Activated naive CD4-positive, alpha-beta T cell treated with anti-CD3 and anti-CD28 coated beads, Interleukin-2, amount 50 U/mL, for 72 hours (primary cell): Measurements from ENCODE around the gene NKX6-2. TPM values are rescaled to one million over a fixed set of nuclear protein-coding genes. Genes with fewer than 3 reads are reported as not detected.
A peak's percentile ranks its signal among the peaks of the same experiment; 100 is the strongest.

Experiments
- ATAC-seq, 2 donors: fragments of 150-1000 bp; cut with Tn5 transposase; 2 replicates each; pipeline ENCODE4 v1.10.0; 2021; ENCODE audit warnings: mild to moderate bottlenecking in 2 of 2, moderate library complexity in 2 of 2
- DNase-seq, 2 donors: peaks; one replicate each; pipeline ENCODE4 v3.0.0; 2021 to 2022; ENCODE audit warnings: low spot score in 2 of 2
- H3K27ac Mint-ChIP-seq, 2 donors: one replicate each; pipeline ENCODE4 v1.8.0; 2022; ENCODE audit warnings: mild to moderate bottlenecking in 2 of 2, mixed read lengths in 2 of 2
- H3K36me3 Mint-ChIP-seq, 2 donors: one replicate each; pipeline ENCODE4 v1.8.0; 2022; ENCODE audit warnings: mixed read lengths in 2 of 2
- H3K9me3 Mint-ChIP-seq, 2 donors: one replicate each; pipeline ENCODE4 v1.8.0; 2022; ENCODE audit warnings: mixed read lengths in 2 of 2
- total RNA-seq, 2 donors: library from RNA; stranded (reverse); gene quantifications; one replicate each; pipeline ENCODE4 v1.2.3, GENCODE V29; 2022

Gene NKX6-2
- total RNA-seq, 2 donors from 2014 or later = not detected

DNA sequence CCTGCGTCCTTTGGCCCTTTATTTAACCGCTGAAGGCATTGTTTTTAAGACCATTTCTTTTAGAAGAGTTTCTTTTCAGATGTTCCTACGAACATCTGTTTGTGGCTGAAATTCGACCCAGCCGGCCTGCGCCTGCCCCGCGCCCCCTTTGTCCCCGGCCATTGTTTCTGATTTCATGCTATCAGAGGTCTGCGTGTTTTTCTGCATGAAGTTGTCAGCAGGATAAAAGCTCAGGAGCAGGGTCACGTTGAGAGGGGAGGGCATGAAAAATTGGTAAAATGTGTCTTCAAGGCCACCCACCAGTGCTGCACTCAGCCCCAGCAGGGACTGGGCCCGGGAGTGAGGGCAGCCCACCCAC, 43.1 kb downstream of the NKX6-2 start:
- Mint-ChIP-seq H3K9me3 (no peaks in the 10 kb centered on the region), H3K36me3 (no peaks in the 10 kb centered on the region), H3K27ac (no peak overlapping the region)
- ATAC-seq = no peak
- no peak for DNase-seq

DNA sequence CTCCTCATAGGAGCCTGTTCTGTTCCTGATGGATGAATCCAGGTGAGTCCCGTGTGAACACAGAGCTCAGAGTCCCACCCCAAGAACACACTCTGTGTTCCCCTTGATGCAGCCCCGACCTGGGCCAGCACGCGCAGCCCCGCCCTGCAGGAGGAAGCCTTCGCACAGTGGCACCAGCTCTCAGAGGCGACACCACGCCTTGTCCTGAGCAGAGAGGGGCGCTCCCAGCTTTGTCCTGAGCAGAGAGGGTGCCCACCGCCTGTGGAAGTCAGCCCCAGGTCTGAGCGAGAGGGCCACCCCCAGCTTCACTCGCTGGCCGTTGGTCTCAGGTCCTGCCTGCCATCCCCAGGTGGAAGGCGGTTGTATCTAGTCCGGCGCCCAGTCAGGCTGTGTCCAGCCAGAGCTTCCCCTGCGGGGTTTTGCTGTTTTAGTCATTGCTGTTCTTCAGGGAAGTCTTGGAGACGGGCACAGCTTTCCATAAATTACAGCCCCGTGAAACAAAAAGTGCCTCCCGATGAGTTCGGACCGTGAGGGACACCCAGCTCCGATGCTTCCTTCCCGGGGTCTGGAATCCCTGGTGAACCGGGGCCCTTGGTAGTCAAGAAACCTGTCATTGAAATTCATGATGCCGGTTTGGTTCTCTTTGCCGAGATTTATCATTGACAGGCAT, 43.6 kb downstream of the NKX6-2 start:
- Mint-ChIP-seq H3K9me3 (no peaks in the 10 kb centered on the region), H3K36me3 (no peaks in the 10 kb centered on the region), H3K27ac (no peak overlapping the region)
- DNase-seq (no peak), ATAC-seq (no peak)

DNA sequence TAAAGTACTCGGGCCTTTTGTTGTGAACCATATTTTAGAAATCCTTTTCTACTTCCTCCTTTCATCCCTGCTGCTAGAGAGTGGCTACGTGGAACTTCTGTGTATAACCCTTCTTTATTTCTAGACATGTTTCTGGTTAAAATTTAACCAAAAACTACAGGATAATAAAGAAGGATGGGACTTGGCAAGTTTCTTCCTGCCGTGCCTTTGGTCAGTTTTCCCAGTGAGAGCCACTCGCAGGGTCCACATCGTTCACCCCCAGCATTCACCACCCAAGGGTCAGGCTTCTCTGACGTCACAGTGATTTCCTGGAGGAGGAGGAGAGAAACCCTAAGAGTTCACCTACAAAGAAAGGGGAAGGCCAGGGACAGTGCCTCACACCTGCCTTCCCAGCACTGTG, 45.4 kb downstream of the NKX6-2 start:
- Mint-ChIP-seq H3K9me3 (no peaks in the 10 kb centered on the region), H3K27ac (no peak overlapping the region), H3K36me3 (no peaks in the 10 kb centered on the region)
- no peak for ATAC-seq
- DNase-seq = no peak

DNA sequence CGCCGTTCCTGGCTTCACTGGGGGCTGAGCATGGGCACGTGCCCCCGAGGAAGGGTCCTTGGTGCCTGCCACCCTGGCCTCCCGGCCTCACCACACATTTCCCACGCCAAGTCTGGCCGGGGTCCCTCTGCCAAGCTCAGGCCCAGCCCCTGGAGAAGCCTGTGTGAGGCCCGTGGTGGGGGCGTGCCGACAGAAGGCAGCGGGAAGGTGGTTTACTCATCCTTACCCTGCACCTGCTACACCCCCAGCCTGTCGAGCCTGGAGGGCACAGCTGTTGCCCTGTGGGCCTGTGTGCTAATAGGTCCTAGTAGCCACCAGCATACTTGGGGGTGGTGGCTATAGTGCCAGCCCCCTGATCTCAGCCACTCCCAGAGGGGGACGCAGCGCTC, 46.7 kb downstream of the NKX6-2 start:
- Mint-ChIP-seq H3K36me3 (no peaks in the 10 kb centered on the region), H3K9me3 (no peaks in the 10 kb centered on the region), H3K27ac (no peak overlapping the region)
- DNase-seq = no peak
- ATAC-seq = no peak

DNA sequence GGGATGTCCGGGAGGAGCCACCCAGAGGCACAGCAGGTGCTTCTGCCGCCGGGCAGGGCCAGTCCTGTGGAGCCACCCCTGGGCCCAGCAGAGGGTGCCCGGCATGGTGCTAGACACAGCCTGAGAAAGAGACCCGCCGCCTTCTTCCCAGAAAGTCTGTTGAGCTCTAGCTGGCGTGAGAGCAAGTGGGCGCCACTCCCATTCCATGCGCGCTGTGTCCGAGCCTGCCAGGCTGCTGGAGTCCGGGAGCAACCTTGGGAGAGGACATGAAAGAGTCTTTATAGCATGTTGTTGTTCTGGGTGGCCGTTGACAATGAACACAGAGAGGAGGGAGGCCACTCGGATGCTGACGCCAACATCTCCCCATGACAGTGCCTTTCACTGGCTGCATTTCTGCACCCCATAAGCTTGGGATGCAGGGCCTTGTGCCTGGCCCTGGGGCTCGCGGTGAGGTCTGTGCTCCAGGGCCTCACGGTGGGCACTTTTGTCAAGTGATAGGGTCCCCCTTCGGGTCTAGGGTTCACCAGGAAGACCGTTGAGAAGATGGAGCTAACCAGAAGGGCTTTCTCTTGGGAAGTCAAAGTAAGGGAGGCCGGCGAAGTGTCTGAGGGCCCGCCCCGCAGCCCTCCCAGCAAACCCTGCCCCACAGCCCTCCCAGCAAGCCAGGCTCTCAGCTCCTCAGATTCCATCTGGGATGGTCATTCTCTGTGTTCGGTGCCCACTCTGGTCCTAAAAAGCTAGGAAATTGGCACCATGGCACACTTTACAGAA, 47.3 kb downstream of the NKX6-2 start:
- H3K9me3 Mint-ChIP-seq = no peaks in the 10 kb centered on the region

DNA sequence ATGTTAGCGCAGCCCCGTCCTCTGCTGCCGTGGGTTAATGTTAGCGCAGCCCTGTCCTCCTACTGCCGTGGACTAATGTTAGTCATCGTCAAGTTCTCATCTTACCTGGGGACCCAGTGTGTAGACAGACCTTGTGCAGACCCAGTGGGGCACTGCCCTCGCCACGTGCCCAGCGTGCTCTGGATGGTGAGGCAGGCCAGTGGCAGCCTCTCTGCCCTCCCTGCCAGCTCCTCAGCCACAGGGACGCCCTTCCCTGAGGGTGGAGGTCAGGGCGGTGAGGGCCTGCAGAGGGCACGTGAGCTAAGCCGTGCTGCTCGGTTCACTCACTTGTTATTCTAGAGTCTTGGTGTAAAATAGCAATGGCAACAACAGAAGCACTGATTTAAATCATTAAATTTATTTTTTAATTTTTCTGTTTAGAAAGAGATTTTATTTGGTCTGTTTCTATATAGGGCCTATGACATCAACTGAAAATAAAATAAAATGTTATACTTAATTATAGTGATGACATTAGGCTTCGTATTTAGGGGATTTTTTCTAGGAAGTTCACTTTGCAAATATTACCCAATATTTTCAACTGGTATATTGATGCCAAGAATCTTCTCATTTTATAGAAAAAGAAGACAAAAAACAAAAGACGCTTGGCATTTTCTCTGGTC, 48.4 kb downstream of the NKX6-2 start:
- no peaks in the 10 kb centered on the region for H3K36me3 Mint-ChIP-seq
- H3K9me3 Mint-ChIP-seq = no peaks in the 10 kb centered on the region
- ATAC-seq = peak in 1 of 2 donors; percentile 16
- H3K27ac Mint-ChIP-seq = no peak overlapping the region
- DNase-seq = no peak

More for the DNA sequence above, 47.3 kb downstream of the NKX6-2 start:
- H3K27ac Mint-ChIP-seq = peak overlapping the region in 1 of 2 donors; percentile 36
- no peaks in the 10 kb centered on the region for H3K36me3 Mint-ChIP-seq
- ATAC-seq (no peak), DNase-seq (no peak)

DNA sequence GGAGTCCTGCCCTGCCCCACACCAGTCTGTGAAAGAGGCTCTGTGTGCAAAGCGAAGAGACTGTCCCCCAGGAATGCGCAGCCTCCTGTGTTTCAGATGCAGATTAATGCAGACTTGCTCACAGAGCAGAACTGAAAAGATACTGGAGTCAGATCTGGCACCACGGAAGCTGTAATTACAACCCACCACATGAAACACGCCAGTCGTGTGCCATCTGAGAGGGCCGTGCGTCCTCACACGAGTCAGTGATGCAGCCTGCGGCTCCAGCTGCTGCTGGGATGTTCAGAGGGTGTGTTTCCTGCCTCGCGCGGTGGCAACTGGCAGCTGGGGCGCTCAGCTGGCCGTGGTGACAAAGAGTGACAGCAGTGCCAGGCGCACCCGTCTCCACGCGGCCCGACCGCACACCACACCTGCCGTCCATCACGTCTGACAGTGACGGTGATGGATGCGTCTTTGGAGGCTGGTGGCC, 50.0 kb downstream of the NKX6-2 start:
- Mint-ChIP-seq H3K36me3 (no peaks in the 10 kb centered on the region), H3K27ac (no peak overlapping the region), H3K9me3 (no peaks in the 10 kb centered on the region)
- ATAC-seq (no peak), DNase-seq (no peak)

DNA sequence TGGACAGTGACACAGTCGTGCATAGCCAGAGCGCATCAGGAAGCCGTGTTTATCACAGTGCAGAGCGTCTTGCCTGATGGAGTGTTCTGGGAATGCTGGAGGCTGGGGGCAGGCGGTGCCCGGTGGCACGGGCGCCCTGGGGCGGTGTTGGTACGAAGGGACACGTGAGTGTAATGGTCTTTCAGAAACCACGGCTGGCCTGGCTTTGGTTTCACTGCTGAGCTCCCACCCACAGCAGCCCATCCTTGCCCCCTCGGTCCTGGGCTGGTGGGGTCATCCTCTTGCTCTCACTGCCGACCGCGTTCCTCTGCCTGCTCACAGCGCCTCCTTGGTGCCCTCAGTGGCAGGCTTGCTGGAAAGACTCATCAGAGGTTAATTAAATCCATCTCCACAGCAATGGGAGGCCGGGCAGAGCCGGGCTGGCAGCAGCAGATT, 50.6 kb downstream of the NKX6-2 start:
- ATAC-seq (no peak), DNase-seq (no peak)
- Mint-ChIP-seq H3K9me3 (no peaks in the 10 kb centered on the region), H3K27ac (no peak overlapping the region), H3K36me3 (no peaks in the 10 kb centered on the region)

DNA sequence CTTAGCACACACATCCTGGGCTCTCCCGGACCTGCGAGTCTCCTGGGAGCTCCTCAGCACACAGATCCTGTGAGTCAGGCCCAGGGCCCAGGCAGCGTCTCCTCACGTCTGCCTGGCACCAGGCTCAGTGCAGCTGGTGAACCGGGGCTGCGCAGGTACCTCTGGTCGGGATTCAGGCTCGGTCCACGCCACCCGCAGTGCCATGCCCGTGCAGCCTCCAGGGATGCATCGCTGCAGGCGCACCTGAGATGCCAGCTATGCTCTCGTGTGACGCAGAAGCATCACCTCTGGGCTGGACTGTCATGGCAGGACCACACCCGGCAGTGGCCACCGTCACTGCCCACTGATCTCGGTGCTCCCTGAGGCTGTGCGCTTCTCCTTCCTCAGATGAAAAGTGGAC, 52.0 kb downstream of the NKX6-2 start:
- ATAC-seq (no peak), DNase-seq (no peak)
- Mint-ChIP-seq H3K9me3 (no peaks in the 10 kb centered on the region), H3K27ac (no peak overlapping the region), H3K36me3 (no peaks in the 10 kb centered on the region)

Other genes with a start within 250 kb of the NKX6-2 start
- gene INPP5A, start 248.4 kb downstream of the NKX6-2 start, total RNA-seq = 10 to 100 TPM; 10.5 to 14.0 TPM
- under 1 TPM in 1 of 2 donors, not detected in 1; 0.45 TPM for gene CFAP46, start 156.4 kb upstream of the NKX6-2 start, total RNA-seq